ENCODE measurements around the gene MTIF3.
"Not testable (repeated sequence)": the region's sequence is repeated elsewhere in the genome, so short reads cannot be mapped to it uniquely, and the experiment has no call there.

Gene MTIF3

DNA sequence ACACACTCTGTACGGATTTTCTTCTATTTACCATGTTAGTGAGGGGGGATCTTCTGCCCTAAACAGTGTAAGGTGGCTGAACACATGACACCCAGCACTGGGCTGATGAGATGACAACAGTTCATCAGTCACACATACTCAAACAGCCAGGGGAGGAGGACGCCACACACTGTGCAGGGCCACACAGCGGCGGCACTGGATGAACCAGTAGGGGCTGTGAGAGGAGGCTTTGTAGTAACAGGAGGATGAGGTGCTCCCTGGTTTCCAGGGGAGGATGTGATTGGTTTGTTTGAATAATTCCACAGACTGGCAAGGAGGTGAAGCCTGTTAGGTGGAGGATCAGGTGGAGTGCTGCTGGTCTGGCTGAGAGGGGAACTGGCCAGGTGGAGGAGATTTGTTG, 42.3 kb downstream of the MTIF3 start:
- no peak for DNase-seq

DNA sequence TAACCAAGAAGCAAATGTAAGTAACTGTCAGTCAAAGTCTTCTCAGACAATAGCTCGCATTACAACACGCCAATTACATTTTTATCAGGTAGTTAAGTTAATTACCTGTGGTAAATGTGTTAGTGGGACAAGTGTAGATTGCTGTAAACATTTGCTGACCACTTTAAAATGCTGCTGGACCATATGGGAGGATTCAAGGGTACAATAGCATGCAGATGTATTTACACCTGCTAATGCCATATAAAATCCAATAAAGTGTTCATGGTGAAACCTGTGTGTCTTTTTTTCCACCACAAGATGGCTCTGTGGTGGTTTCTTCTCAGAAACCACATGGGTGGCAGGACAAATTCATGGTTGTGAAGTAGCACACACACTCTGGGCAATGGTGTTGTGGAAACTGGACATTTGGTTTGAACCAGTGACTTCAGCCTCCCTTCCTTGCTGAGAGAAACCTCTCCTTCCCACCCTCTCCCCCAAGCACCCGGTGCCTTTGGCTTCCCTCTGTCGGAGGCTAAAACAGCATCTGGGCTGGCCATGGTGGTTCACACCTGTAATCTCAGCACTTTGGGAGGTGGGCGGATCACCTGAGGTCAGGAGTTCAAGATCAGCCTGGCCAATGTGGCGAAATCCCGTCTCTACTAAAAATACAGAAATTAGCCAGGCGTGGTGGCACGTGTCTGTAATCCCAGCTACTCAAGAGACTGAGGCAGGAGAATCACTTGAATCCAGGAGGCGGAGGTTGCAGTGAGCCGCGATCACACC, 44.0 kb downstream of the MTIF3 start:
- peak in 2 of 5 donors; percentile 23 to 59 for DNase-seq

DNA sequence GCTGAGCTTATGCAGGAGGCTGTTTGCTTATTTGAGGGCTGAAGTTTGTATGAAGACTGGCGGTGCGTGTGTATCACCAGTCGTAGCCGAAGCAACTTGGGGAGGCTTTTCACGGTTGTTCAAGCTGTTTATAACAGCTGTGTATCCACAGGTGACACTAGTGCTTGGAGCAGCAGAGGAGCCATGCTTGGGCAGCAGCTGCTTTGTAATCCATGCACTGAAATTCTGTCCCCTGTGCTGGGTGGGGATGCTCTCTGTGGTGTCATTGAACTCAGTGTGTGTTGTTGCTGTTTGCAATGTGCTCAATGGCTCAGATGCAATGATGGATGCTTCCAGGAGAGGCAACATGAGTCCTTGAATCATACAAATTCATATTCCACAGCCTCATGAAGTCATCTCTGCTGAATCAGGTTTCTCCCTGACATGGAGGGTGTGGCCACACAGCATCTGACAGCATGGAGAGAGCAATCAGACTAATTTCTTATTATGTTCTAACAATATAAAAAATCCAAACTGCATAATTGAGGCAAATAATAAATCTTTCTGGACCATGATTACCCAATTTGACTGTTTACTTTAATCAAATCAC, 44.7 kb downstream of the MTIF3 start:
- no peak for DNase-seq

DNA sequence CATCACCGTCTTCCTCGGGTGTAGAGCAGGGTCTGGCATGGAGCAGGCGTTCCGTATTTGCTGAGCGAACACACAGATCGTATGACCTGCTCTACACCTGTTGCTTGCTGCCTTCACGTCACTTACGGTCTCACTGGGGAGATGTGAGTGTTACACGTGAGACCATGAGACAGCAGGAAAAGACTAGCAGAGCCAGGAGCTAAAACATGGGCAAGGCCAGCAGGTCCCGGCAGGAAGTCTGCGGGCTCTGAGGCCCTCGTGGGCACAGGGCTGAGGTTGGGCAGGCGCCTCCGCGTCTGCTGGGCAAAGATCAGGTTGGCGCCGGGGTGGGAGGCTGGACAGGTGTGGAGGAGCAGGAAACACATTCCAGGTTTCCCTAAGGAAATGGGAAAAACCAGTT, 45.7 kb downstream of the MTIF3 start:
- no peak for DNase-seq

DNA sequence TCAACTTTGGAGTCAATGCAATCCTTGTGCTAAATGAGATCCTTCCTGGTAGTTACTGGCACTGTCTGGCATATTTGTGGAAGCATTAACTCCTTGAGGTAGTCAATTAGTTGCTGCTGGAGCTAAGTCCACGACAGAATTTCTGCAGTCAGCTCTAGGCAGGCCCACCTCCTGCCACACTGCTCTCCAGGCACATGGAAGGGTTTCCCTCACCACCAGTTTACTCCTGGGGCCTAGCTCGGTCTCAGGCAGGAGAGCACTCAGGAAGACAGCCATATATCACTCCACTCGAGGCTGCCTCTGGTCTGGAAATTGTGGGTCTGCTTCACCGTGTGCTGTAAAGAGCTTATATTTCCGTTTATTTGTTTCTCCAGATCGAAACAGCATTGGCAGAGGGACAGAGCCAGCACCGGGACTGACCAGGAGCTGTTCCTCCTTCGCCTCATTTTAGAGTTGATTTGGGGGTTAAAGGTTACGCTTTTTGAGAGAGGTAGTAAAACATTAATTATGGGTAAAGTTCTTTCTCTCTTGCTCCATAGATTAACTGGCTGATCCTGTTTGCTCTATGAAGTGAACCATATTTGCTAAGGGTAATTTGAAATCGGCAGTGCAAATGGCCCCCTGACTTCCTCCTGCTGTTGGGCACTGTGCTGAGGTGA, 46.5 kb downstream of the MTIF3 start:
- no peak for DNase-seq

DNA sequence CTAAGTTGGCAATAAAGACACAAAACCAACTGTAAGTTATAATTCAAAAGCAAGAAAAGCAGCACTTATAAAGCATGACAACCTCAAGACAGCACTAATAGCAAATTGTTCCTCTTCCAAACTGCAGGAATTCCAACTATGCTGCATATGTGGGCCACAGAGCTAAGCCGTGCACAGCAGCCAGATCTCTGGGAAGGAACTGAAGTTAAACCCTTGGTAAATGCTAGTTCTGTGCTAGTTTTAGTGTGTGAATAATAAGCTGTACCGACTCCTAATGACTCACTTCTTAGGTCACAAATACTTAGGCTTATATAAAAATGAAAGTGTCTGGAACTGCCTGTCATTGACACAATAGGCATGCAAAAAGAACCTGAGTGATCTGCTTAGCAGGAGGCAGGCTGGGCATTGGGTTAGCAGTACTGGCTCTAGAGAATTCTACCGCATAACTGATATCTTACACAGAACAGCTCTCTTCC, 47.1 kb downstream of the MTIF3 start:
- no peak for DNase-seq

DNA sequence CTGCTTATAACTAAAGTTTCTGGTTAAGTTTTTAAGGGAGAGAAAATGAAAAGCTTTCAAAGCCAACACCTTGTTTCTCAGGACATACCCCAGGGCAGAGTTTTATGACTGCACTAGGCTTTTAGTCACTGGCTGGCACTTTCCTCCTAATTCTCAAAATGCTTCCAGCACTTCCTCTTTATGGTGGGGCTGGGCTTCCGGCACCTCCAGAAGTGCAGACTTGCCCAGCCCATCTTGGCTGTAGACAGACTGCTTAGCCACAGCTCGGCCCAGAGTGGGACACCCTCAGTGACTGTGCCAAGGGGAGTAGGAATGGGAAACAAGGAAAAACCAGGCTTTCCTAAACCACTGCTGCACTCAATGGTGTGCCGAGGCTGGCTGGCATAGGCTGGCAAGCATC, 49.2 kb downstream of the MTIF3 start:
- no peak for DNase-seq

DNA sequence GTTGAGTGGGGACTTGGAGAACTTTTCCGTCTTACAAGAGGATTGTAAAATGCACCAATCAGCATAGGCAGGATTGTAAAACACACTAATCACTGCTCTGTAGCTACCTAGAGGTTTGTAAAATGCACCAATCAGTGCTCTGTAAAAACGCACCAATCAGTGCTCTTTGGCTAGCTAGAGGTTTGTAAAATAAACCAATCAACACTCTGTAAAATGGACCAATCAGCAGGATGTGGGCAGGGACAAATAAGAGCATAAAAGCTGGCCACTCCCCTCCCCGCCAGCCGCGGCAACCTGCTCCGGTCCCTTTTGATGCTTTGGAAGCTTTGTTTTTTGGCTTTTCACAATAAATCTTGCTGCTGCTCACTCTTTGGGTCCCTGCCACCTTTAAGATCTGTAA, 50.0 kb downstream of the MTIF3 start:
- DNase-seq = not testable (repeated sequence)

DNA sequence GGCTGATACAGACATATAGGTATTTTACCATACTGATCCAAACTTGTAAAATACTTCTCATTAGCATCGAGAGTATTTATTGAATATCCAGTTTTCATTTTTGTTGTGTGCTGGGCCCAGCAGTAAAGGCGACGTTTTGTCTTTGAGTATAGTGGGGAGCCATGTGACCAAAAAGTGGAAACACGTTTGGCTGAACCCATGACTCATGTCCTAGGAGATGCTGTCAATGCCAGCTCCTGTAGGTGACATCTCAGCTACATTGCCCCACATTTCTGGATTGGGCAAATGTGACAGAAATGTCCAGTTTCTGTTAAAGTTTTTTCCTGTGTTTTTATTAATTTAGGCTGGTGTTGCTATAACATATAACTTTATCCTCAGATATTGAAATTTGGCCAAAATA, 52.0 kb downstream of the MTIF3 start:
- no peak for DNase-seq

DNA sequence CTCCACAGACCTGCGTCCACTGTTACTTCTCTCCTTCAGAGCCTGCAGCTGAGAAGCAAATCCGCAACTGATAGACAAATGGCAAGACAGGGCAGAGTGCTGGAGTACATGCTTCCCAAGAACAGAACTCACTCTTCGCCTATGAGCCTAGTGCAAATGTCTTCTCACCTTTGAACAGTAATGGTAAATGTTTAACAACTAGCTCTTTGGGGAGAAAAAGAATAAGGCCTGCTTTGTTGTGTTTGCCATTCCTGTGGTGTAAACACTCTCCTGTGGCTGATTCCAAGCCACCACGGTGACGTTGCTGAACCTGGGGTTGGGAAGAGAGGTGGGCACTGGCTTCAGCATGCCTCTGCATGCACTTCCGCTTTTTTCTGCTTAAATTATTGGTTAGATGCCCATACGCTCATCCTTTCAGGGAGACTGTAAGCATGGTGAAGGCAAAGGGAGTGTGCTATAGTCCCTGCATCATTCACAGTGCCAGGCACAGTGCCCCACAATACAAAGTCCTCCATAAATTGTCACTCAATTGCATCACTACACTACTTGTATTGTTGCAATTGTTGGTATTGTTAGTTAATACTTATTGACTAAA, 54.0 kb downstream of the MTIF3 start:
- no peak for DNase-seq

DNA sequence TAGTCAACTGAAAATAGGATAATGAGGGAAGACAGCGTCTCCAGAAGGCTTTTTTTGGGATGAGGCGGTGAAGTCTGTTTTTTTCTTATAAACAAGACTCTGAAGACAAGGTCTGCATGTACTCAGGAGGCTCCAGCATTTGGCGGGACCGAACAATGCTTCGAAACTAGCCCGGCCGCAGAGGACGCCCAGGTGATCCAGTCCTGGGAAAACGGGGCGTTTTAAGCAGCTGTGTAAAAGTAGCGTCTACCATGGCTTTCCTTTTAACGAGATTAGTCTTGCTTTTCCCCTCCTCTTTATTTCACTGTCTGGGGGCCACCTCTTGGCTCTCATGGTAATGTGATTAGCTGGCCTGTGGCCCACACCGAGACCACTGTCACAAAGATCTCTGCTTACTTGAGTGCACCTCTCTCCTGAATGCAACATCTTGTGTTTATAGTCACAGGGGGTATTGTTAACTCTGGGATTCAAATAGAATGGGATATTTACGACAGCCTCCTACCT, 55.3 kb downstream of the MTIF3 start:
- DNase-seq = no peak

DNA sequence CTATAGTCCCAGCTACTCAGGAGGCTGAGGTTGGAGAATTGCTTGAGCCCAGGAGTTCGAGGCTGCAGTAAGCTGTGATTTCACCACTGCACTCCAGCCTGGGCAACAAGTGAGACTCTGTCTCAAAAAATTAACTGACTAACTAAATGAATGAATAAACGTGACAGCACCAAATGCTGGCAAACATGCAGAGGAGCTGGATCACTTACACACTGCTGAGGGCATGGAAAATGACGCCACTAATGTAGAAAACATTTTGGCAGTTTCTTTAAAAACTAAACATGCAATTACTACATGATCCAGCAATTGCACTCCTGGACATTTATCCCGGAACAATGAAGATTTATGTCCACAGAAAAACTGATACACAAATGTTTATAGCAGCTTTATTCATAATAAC, 57.3 kb downstream of the MTIF3 start:
- DNase-seq = no peak

DNA sequence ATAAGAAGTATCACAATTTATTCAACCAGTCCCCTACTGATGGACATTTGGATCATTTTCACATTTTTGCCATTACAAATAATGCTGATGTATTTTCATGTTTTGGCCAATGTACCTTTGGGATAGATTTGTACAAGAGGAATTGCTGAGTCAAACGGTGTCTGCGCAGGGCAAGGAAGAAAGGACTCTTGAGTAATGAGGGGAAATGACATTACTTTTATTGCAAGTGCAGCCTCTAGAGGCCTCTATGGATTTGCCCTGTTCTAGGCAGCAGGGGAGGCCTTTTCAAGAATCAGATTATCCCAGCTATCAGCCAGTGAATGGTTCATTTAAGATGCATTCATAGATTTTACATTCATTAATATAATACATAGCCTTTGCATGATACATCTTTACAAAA, 58.9 kb downstream of the MTIF3 start:
- no peak for DNase-seq

DNA sequence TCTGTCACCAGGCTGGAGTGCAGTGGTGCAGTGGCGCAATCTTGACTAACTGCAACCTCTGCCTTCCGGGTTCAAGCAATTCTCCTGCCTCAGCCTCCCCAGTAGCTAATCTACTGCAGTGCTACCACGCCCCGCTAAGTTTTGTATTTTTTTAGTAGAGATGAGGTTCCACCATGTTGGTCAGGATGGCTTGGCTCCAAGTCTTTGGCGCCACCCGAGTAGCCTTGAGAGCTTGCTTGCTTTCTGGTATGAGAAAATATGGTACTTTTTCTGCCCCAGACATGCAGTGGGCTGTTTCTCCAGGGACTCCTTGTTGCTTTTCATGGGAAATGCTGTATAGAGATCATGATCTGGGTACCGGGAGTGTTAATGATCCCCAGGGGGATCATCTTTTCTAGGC, 60.5 kb downstream of the MTIF3 start:
- no peak for DNase-seq

DNA sequence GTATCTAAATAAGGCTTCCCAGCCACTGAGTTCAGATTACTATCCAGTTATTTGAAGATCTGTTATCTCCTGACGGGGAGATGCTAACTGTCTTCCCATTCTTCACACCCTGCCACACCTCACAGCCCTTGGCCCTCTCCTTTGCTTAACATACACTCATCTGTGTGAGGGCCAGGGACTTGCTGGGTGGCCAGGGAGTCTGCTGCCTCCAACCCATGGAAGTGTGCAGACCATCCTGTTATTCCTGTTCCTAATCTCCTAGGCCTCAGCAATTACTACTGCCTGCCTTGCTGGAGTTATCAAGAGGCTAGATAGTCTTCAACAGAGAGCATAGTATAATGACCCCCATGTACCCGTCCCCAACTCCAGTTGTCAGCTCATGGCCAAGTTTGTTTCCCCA, 62.1 kb downstream of the MTIF3 start:
- DNase-seq = no peak

All from T-helper 1 cell (primary cell).